HepG2 (cell line): ENCODE results near the gene ABHD1. TPM values are rescaled to one million over a fixed set of nuclear protein-coding genes. Genes with fewer than 3 reads are reported as not detected.

Source experiments
- AHR ChIP-seq: IDR thresholded peaks from 2 replicates; pipeline ENCODE4 v1.6.1; 2018; ENCODE audit warnings: missing genetic modification reagents, missing compliant biosample characterization
- ATM ChIP-seq: fragments of 450-650 bp; IDR thresholded peaks from 2 replicates; pipeline ENCODE4 v1.7.1; 2017; ENCODE audit warnings: mild to moderate bottlenecking, borderline replicate concordance
- DMAP1 ChIP-seq: IDR thresholded peaks from 2 replicates; pipeline ENCODE4 v1.6.1; 2016
- FOXJ3 ChIP-seq: sonication (generic); formaldehyde crosslinking; IDR thresholded peaks from 2 replicates; pipeline ENCODE4 v1.4.0; 2020; ENCODE audit warnings: missing genetic modification reagents, mild to moderate bottlenecking, borderline replicate concordance
- HDAC2 ChIP-seq: sonication (generic); formaldehyde crosslinking; IDR thresholded peaks from 2 replicates; pipeline ENCODE4 v1.4.0; 2020; ENCODE audit warnings: missing genetic modification reagents
- IKZF4 ChIP-seq: sonication (generic); formaldehyde crosslinking; IDR thresholded peaks from 2 replicates; pipeline ENCODE4 v1.5.1; 2020; ENCODE audit warnings: borderline replicate concordance, mild to moderate bottlenecking, low read depth, missing genetic modification reagents; ENCODE audit errors: not compliant biosample characterization
- JUND ChIP-seq: sonication (generic); formaldehyde crosslinking; IDR thresholded peaks from 2 replicates; pipeline ENCODE4 v1.8.0; 2022; ENCODE audit warnings: mild to moderate bottlenecking, missing genetic modification reagents
- KDM5A ChIP-seq: fragments of 200-600 bp; sonication (generic); IDR thresholded peaks from 2 replicates; pipeline ENCODE4 v1.7.0; 2018; ENCODE audit warnings: antibody characterized with exemption, mild to moderate bottlenecking, low read length, borderline replicate concordance
- KLF12 ChIP-seq: sonication (generic); formaldehyde crosslinking; IDR thresholded peaks from 2 replicates; pipeline ENCODE4 v1.4.0; 2020; ENCODE audit warnings: missing genetic modification reagents, borderline replicate concordance
- PCBP2 ChIP-seq: fragments of 200-400 bp; formaldehyde crosslinking; optimal IDR thresholded peaks from 2 replicates; pipeline ENCODE3; 2018; ENCODE audit warnings: low read length, low read depth; ENCODE audit not compliant: poor library complexity, severe bottlenecking
- RBM22 ChIP-seq: fragments of 200-400 bp; formaldehyde crosslinking; optimal IDR thresholded peaks from 2 replicates; pipeline ENCODE3; 2017; ENCODE audit warnings: mild to moderate bottlenecking, low read length, moderate library complexity
- RCOR2 ChIP-seq: IDR thresholded peaks from 2 replicates; pipeline ENCODE4 v1.6.1; 2016; ENCODE audit warnings: missing biosample characterization, missing genetic modification reagents
- SRSF4 ChIP-seq: fragments of 200-400 bp; formaldehyde crosslinking; IDR thresholded peaks from one replicate; pipeline ENCODE4 v1.6.1; 2018; ENCODE audit warnings: mild to moderate bottlenecking, low read depth, low read length, moderate library complexity; ENCODE audit not compliant: poor library complexity, severe bottlenecking
- STAG1 ChIP-seq: sonication (generic); formaldehyde crosslinking; IDR thresholded peaks from 2 replicates; pipeline ENCODE4 v1.4.0; 2020; ENCODE audit warnings: missing genetic modification reagents
- TEAD2 ChIP-seq: sonication (generic); formaldehyde crosslinking; IDR thresholded peaks from 2 replicates; pipeline ENCODE4 v1.9.0; 2021; ENCODE audit warnings: missing genetic modification reagents
- XRCC5 ChIP-seq: fragments of 200-400 bp; formaldehyde crosslinking; optimal IDR thresholded peaks from 2 replicates; pipeline ENCODE3; 2017; ENCODE audit warnings: mild to moderate bottlenecking, low read length
- ZMAT5 ChIP-seq: sonication (generic); formaldehyde crosslinking; IDR thresholded peaks from 2 replicates; pipeline ENCODE4 v1.5.0; 2020; ENCODE audit warnings: mild to moderate bottlenecking, low read depth, missing genetic modification reagents, borderline replicate concordance
- ZMYM2 ChIP-seq: sonication (generic); formaldehyde crosslinking; IDR thresholded peaks from 2 replicates; pipeline ENCODE4 v1.8.0; 2022; ENCODE audit warnings: mild to moderate bottlenecking, missing genetic modification reagents
- ZNF12 ChIP-seq: sonication (generic); formaldehyde crosslinking; IDR thresholded peaks from 2 replicates; pipeline ENCODE4 v1.5.0; 2020; ENCODE audit warnings: missing genetic modification reagents
- ZNF138 ChIP-seq: sonication (generic); formaldehyde crosslinking; IDR thresholded peaks from 2 replicates; pipeline ENCODE4 v1.5.0; 2020; ENCODE audit warnings: mild to moderate bottlenecking, low read depth, missing genetic modification reagents
- ZNF224 ChIP-seq: sonication (generic); formaldehyde crosslinking; IDR thresholded peaks from 2 replicates; pipeline ENCODE4 v1.5.0; 2020; ENCODE audit warnings: mild to moderate bottlenecking, missing genetic modification reagents
- ZNF264 ChIP-seq: sonication (generic); formaldehyde crosslinking; IDR thresholded peaks from 2 replicates; pipeline ENCODE4 v1.4.0; 2020; ENCODE audit warnings: missing genetic modification reagents
- ZNF614 ChIP-seq: IDR thresholded peaks from 2 replicates; pipeline ENCODE4 v1.6.1; 2018; ENCODE audit warnings: missing biosample characterization, missing genetic modification reagents, inconsistent platforms, borderline replicate concordance
- ZNF691 ChIP-seq: sonication (generic); formaldehyde crosslinking; IDR thresholded peaks from 2 replicates; pipeline ENCODE4 v1.4.0; 2020; ENCODE audit warnings: missing genetic modification reagents, low read depth, mild to moderate bottlenecking, borderline replicate concordance
- ZNF709 ChIP-seq: sonication (generic); formaldehyde crosslinking; IDR thresholded peaks from 2 replicates; pipeline ENCODE4 v1.5.0; 2020; ENCODE audit warnings: mild to moderate bottlenecking, missing genetic modification reagents
- ZUFSP ChIP-seq: sonication (generic); formaldehyde crosslinking; IDR thresholded peaks from 2 replicates; pipeline ENCODE4 v1.9.0; 2021; ENCODE audit warnings: missing genetic modification reagents, mild to moderate bottlenecking, borderline replicate concordance
- polyA plus RNA-seq, 8 experiments: library from polyadenylated mRNA; depleted of rRNA in 3 of 8; stranded (reverse) in 7 of 8; unstranded in 1 of 8; fragments of >200 nt; fragmentation: Illumina TruSeq in 4 of 8; extraction: Trizol in 4 of 8; gene quantifications; 2 replicates each; pipeline versions ENCODE4 v1.2.1 to v1.2.3, GENCODE V29; 2011 to 2016; ENCODE audit warnings: low read depth in 4 of 8, missing spikeins in 1 of 8, mixed read lengths in 1 of 8; ENCODE audit not compliant: insufficient read depth in 1 of 8
- total RNA-seq, 5 experiments: library from RNA; depleted of rRNA; stranded (reverse); fragments of >200 nt; fragmentation: Illumina TruSeq; extraction: Trizol; gene quantifications; 2 replicates each; pipeline ENCODE4 v1.2.3, GENCODE V29; 2016; ENCODE audit warnings: low read depth in 1 of 5

Gene ABHD1
- total and polyA plus RNA-seq, 2 of the 13 experiments (the other 11 are each of a cell fraction or from before 2014, with no cell fraction given) = 0.04 to 0.81 TPM

- TF ChIP-seq SRSF4 (no peak), ZUFSP (CRISPR knock-in tag) (0 out of 2 replicates have a peak, but pooled peaks have one; percentile 75), XRCC5 (peak; percentile 13), ZMAT5 (CRISPR knock-in tag) (peak; percentile 54; the same call in 1 of the 2 replicates), ZNF224 (CRISPR knock-in tag) (peak; percentile 52; the same call in 1 of the 2 replicates), ATM (no peak), ZNF138 (CRISPR knock-in tag) (0 out of 2 replicates have a peak, but pooled peaks have one; percentile 30), FOXJ3 (CRISPR knock-in tag) (peak; percentile 97), ZNF12 (CRISPR knock-in tag) (peak; percentile 87), DMAP1 (CRISPR knock-in tag) (peak; percentile 94), ZNF709 (CRISPR knock-in tag) (peak; percentile 88; the same call in 1 of the 2 replicates), KDM5A (no peak), AHR (no peak; the same call in 1 of the 2 replicates), HDAC2 (CRISPR knock-in tag) (peak; percentile 96), ZMYM2 (CRISPR knock-in tag) (peak; percentile 77), ZNF614 (CRISPR knock-in tag) (peak; percentile 85), KLF12 (CRISPR knock-in tag) (no peak), PCBP2 (no peak), TEAD2 (CRISPR knock-in tag) (no peak), ZNF691 (peak; percentile 60; the same call in 1 of the 2 replicates), RBM22 (no peak), JUND (CRISPR knock-in tag) (no peak), IKZF4 (peak; percentile 89), RCOR2 (CRISPR knock-in tag) (peak; percentile 92), STAG1 (CRISPR knock-in tag) (peak; percentile 45), ZNF264 (CRISPR knock-in tag) (peak; percentile 95)
Observed at GRCh38 chr2:27095745-27096651, 27.6 kb upstream of the ABHD1 start (continued).
